K562 (cell line): Measurements from ENCODE around the gene CLCN6.

Source experiments
- CHCHD3 ChIP-seq: fragments of 250-450 bp; sonication (Bioruptor Pico); IDR thresholded peaks from 2 replicates; pipeline ENCODE4 v2.1.2; 2022; ENCODE audit warnings: mild to moderate bottlenecking
- DACH1 ChIP-seq: fragments of 450-650 bp; IDR thresholded peaks from 2 replicates; pipeline ENCODE4 v1.6.1; 2018; ENCODE audit not compliant: partially characterized antibody
- ELF4 ChIP-seq: fragments of 450-650 bp; formaldehyde crosslinking; IDR thresholded peaks from 2 replicates; pipeline ENCODE4 v1.4.0; 2022; ENCODE audit warnings: missing genetic modification characterization
- POLR2A ChIP-seq: fragments of 450-650 bp; conservative IDR thresholded peaks from 2 replicates; pipeline ENCODE4 v1.6.1; 2016
- POLR2AphosphoS5 ChIP-seq: IDR thresholded peaks from 2 replicates; pipeline ENCODE4 v1.6.1; 2011; ENCODE audit warnings: mild to moderate bottlenecking, low read depth, low read length, moderate library complexity; ENCODE audit not compliant: control insufficient read depth, insufficient read depth
- ZC3H4 ChIP-seq: sonication (generic); formaldehyde crosslinking; IDR thresholded peaks from 2 replicates; pipeline ENCODE4 v1.9.0; 2021; ENCODE audit warnings: missing genetic modification reagents, borderline replicate concordance
- ZFP30 ChIP-seq: fragments of 250-450 bp; sonication (Bioruptor Pico); IDR thresholded peaks from 2 replicates; pipeline ENCODE4 v1.8.0; 2022; ENCODE audit warnings: moderate library complexity, mild to moderate bottlenecking, inconsistent platforms, borderline replicate concordance

DNA sequence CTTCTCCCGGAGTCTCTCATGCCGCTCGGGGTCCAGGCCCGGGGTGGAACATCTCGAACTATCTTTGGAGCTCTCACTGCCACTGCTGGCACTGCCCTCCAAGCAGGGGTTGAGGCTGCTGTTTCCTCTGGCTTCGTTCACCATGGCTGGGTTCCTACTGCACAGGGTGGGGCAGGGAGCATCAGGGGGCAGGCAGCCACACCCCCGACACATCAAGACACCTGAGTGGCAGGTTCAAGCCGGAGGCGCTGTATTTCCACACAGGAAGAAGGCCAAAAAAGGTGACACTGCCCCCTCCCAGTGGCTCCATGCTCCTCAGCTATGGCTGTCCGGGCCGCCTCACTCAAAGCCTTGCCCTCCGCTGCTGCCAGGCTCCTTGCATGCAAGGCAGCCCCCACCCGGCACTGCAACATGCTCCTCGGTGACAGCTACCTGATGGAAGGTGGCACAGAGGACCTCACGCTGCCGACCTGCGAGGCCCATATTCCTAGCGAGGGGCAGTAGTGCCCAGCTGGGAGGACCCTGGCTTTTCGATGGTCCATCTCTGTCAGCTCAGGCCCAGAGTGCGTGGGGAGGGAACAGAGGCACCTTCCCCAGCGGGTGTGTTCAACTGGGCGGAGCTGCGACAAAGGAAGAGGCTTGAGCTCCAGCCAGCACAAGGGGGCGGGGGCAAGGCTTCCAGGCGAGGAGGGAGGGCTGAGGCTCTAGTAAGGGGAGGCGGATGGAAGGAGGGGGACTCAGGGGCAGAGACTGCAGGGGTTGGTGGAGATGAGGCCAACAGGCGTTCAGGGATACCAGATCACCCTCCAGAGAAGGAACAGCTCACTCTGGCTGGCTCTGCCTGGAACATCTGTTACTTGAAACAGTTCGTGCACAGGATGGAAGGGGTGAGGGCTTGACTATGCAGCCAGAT lies 2.8 kb upstream of the CLCN6 start:
- no peak for TF ChIP-seq ZC3H4 (CRISPR knock-in tag)
- TF ChIP-seq POLR2AphosphoS5 = peak; percentile 32; the same call in 1 of the 2 replicates
- peak; percentile 81 for TF ChIP-seq POLR2A
- no peak for TF ChIP-seq ZFP30 (CRISPR knock-in tag)
- TF ChIP-seq DACH1 = no peak
- TF ChIP-seq ELF4 (CRISPR knock-in tag) = peak; percentile 73
- no peak for TF ChIP-seq CHCHD3 (CRISPR knock-in tag)
